ENCODE data around the gene MPRIP. TPM values are rescaled to one million over a fixed set of nuclear protein-coding genes. Genes with fewer than 3 reads are reported as not detected.

MPRIP gene
- total RNA-seq, 1 experiment from 2014 or later, result 199 TPM

DNA sequence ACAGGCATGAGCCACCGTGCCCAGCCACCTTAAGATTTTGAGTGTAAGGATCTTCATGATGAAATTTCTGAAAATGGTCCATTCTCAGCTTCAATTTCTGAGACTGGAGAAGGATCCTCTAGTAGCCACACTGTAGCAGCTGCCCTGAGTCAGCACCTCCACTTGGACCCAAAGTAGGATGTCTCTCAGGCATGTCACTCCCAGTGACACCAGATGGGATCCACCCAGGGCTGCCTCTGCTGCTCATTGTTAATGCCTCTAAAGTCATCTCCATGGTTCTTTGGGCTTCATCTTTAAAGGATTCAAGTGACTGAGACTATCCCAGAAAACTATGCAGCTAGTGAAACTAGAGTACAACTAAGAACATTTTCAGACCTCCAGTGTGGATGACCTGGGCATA, 156.0 kb downstream of the MPRIP start:
- no peaks in the 10 kb centered on the region; the same call in 1 of the 2 replicates for H3K9me3 ChIP-seq (replicated peaks)
- no peaks in the 10 kb centered on the region for H3K36me3 ChIP-seq
- H3K4me3 ChIP-seq, result no peak overlapping the region
- H3K27me3 ChIP-seq (replicated peaks), result no peaks in the 10 kb centered on the region; the same call in 1 of the 2 replicates
- no peak overlapping the region for H3K27ac ChIP-seq
- DNase-seq (ENCODE audit: low read depth in 1 of 2, low spot score in 2 of 2), result no peak
- H3K4me1 ChIP-seq (replicated peaks), result peaks cover 7% of the 10 kb centered on the region

- no peak for DNase-seq (ENCODE audit: low read depth in 1 of 2, low spot score in 2 of 2)
- no peak overlapping the region for H3K4me3 ChIP-seq
- H3K4me1 ChIP-seq (replicated peaks), result peaks cover 8% of the 10 kb centered on the region
- H3K27me3 ChIP-seq (replicated peaks), result no peaks in the 10 kb centered on the region; the same call in 1 of the 2 replicates
- H3K36me3 ChIP-seq, result no peaks in the 10 kb centered on the region
- H3K27ac ChIP-seq, result no peak overlapping the region
- no peaks in the 10 kb centered on the region; the same call in 1 of the 2 replicates for H3K9me3 ChIP-seq (replicated peaks)
Measured at GRCh38 chr17:17200311-17200710, 158.1 kb downstream of the MPRIP start.

- Histone ChIP-seq H3K27ac (no peak overlapping the region), H3K4me1 (replicated peaks) (peaks cover 13% of the 10 kb centered on the region), H3K36me3 (no peaks in the 10 kb centered on the region), H3K4me3 (no peak overlapping the region), H3K27me3 (replicated peaks) (no peaks in the 10 kb centered on the region), H3K9me3 (replicated peaks) (no peaks in the 10 kb centered on the region; the same call in 1 of the 2 replicates)
- no peak for DNase-seq (ENCODE audit: low read depth in 1 of 2, low spot score in 2 of 2)
Measured at GRCh38 chr17:17200831-17201230, 158.6 kb downstream of the MPRIP start.

DNA sequence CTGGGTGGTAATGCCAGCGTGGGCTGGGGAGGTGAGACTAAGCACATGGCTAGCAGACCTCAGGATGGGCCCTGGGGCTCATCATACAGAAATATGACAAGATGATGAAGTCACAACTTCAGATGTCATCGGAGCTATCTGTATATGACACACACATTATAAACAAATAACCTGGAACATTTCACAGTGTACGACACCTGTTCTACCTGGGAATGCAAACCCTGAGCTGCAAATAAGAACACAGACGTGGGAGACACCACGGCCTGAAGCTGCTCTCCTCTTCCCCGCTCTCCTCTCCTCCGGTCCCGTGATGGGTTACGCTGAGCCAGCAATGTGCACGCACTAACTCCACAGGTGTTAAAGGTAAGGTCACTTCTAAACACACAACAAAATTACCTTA, 159.0 kb downstream of the MPRIP start:
- Histone ChIP-seq H3K27ac (no peak overlapping the region), H3K27me3 (replicated peaks) (no peaks in the 10 kb centered on the region), H3K36me3 (no peaks in the 10 kb centered on the region), H3K9me3 (replicated peaks) (no peaks in the 10 kb centered on the region; the same call in none of the 2 replicates), H3K4me3 (no peak overlapping the region), H3K4me1 (replicated peaks) (peaks cover 17% of the 10 kb centered on the region)
- DNase-seq (ENCODE audit: low read depth in 1 of 2, low spot score in 2 of 2), result no peak

DNA sequence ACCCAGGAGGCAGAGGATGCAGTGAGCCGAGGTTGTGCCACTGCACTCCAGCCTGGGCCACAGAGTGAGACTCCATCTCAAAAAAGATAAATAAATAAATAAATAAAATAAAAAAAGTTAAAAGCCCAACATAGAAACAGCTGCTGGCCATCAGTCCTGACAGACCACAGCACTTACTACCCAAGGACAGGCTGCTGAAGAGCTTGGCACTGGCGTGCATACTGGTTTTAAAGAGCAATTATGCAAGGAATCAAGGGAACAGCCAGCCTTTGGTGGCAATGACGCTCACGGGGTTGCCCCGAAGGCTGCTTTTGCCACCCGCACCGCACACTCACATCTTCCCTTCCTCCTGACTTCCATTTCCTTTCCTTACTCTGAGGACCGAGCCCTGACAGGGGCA, 159.7 kb downstream of the MPRIP start:
- Histone ChIP-seq H3K4me1 (replicated peaks) (peaks cover 16% of the 10 kb centered on the region), H3K9me3 (replicated peaks) (no peaks in the 10 kb centered on the region; the same call in none of the 2 replicates), H3K27ac (no peak overlapping the region), H3K36me3 (no peaks in the 10 kb centered on the region), H3K27me3 (replicated peaks) (no peaks in the 10 kb centered on the region), H3K4me3 (no peak overlapping the region)
- DNase-seq (ENCODE audit: low read depth in 1 of 2, low spot score in 2 of 2), result no peak

- Histone ChIP-seq H3K9me3 (replicated peaks) (no peaks in the 10 kb centered on the region; the same call in 1 of the 2 replicates), H3K4me3 (no peak overlapping the region), H3K4me1 (replicated peaks) (peaks cover 13% of the 10 kb centered on the region), H3K27ac (no peak overlapping the region), H3K36me3 (no peaks in the 10 kb centered on the region), H3K27me3 (replicated peaks) (no peaks in the 10 kb centered on the region)
- no peak for DNase-seq (ENCODE audit: low read depth in 1 of 2, low spot score in 2 of 2)
Measured at GRCh38 chr17:17203173-17203730, 161.0 kb downstream of the MPRIP start.

- Histone ChIP-seq H3K27me3 (replicated peaks) (no peaks in the 10 kb centered on the region), H3K9me3 (replicated peaks) (no peaks in the 10 kb centered on the region; the same call in 1 of the 2 replicates), H3K4me1 (replicated peaks) (peaks cover 13% of the 10 kb centered on the region), H3K4me3 (no peak overlapping the region), H3K36me3 (no peaks in the 10 kb centered on the region), H3K27ac (no peak overlapping the region)
- no peak for DNase-seq (ENCODE audit: low read depth in 1 of 2, low spot score in 2 of 2)
Measured at GRCh38 chr17:17204041-17204591, 161.9 kb downstream of the MPRIP start.

- DNase-seq (ENCODE audit: low read depth in 1 of 2, low spot score in 2 of 2), result no peak
- Histone ChIP-seq H3K9me3 (replicated peaks) (no peaks in the 10 kb centered on the region; the same call in 1 of the 2 replicates), H3K36me3 (no peaks in the 10 kb centered on the region), H3K4me3 (no peak overlapping the region), H3K27me3 (replicated peaks) (no peaks in the 10 kb centered on the region), H3K27ac (no peak overlapping the region), H3K4me1 (replicated peaks) (peaks cover 13% of the 10 kb centered on the region)
Measured at GRCh38 chr17:17204635-17205231, 162.5 kb downstream of the MPRIP start.

DNA sequence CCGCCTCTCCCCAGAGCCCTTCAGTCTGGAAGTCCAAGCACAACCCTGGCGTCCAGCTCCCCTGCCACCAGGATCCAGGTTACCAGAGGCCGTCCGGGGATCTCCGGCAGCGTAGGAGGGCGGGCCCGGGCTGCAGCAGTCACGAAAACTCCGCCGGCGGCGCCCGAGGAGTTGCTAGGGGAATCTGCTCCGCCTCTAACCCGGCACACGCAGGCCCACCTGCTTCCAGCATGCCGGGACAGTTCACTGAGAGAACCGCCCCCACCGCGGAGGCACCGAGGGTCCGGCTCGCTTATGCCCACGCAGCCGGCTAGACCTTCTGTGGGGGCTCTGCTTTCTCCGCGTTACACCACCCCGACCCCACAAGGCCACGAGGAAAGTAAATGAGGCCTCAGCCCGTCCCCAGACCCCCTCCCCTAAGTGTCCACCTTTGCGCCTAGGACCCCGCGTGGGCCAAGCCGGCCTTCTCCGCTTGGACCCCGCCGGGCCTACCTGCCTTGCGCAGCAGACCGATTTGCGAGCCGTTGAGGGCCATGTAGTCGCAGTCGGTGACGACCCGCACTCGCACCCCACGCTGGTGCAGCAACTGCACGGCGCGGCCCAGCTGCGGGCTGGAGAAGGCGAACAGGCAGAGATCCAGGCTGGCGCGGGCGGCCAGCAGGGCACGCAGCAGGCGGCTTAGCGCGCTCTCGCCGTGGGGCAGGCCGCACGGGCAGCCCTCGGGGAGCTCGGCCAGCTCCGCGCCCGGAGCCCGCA, 163.3 kb downstream of the MPRIP start:
- H3K27ac ChIP-seq, result no peak overlapping the region
- no peak for DNase-seq (ENCODE audit: low read depth in 1 of 2, low spot score in 2 of 2)
- peak overlapping the region; percentile 37 for H3K4me3 ChIP-seq
- no peaks in the 10 kb centered on the region for H3K36me3 ChIP-seq
- H3K9me3 ChIP-seq (replicated peaks), result no peaks in the 10 kb centered on the region; the same call in 1 of the 2 replicates
- H3K4me1 ChIP-seq (replicated peaks), result peaks cover 13% of the 10 kb centered on the region
- H3K27me3 ChIP-seq (replicated peaks), result no peaks in the 10 kb centered on the region

DNA sequence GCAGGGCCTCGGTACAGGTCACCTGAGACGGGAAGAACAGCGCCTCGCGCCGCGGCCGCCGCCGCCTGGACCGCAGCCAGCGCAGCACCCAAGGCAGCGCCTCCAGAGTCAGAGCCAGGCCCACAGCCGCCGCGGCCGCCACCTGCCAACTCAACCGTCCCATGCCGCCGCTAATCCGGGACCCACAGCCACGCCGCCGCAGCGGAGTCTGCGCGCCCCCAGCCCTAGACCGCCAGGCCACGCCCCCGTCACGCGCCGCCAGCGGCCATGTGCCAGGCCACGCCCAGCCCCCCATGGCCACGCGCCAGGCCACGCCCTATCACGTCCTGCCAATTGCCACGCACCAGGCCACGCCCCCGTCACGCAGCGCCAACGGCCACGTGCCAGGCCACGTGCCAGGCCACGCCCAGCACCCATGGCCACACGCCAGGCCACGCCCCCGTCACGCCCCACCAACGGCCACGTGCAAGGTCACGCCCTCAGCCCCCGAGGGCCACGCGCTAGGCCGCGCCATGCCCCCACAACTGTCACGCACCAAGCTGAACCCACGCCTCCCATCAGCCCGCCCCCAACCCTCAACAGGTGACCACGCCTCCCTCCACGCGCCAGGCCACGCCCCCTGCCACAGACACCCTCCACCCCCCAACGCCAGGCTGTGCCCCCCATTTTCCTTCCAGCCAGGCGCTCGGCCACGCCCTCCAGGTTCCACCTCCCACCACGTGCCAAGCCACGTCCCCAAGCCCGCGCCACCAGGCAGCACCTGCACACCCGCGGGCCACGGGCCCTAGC, 164.1 kb downstream of the MPRIP start, which contains the start of gene PLD6:
TSS of gene PLD6 (minus strand) at position 210 of the 789 bp plus-strand sequence. CDS start at position 163, 47 bp downstream.
- H3K27me3 ChIP-seq (replicated peaks), result no peaks in the 10 kb centered on the region
- H3K27ac ChIP-seq, result no peak within 1 kb of the TSS
- no peaks in the 10 kb centered on the region; the same call in 1 of the 2 replicates for H3K9me3 ChIP-seq (replicated peaks)
- peak; percentile 44 to 76 for DNase-seq (ENCODE audit: low read depth in 1 of 2, low spot score in 2 of 2)
- peaks cover 13% of the 10 kb centered on the region for H3K4me1 ChIP-seq (replicated peaks)
- H3K4me3 ChIP-seq, result peak within 1 kb of the TSS; percentile 37
- peaks cover 1% of the 10 kb centered on the region; the same call in 1 of the 2 replicates for H3K36me3 ChIP-seq

DNA sequence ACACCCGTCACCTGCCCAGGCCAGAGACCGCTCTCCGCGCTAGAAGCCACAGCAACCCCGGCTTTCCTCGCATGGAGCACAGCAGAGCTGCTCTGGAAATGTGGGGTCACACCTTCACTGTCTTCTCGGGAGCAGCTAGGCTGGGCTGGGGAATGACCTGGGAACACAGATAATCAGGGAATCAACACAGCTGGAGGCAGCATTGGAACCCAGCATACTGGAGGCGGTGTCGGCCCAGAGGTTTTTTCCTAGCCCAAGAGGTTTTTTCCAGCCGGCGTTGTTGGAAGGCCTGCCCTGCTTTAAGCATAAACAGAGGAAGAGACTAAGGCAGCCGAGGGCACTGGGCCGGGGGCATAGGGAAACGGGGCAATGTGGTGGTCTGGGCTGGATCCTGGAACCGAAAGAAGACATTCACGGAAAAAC, 164.7 kb downstream of the MPRIP start:
- peaks cover 13% of the 10 kb centered on the region for H3K4me1 ChIP-seq (replicated peaks)
- H3K9me3 ChIP-seq (replicated peaks), result no peaks in the 10 kb centered on the region; the same call in 1 of the 2 replicates
- H3K4me3 ChIP-seq, result no peak overlapping the region
- no peaks in the 10 kb centered on the region for H3K27me3 ChIP-seq (replicated peaks)
- peaks cover 7% of the 10 kb centered on the region; the same call in 1 of the 2 replicates for H3K36me3 ChIP-seq
- H3K27ac ChIP-seq, result no peak overlapping the region
- DNase-seq (ENCODE audit: low read depth in 1 of 2, low spot score in 2 of 2), result no peak

DNA sequence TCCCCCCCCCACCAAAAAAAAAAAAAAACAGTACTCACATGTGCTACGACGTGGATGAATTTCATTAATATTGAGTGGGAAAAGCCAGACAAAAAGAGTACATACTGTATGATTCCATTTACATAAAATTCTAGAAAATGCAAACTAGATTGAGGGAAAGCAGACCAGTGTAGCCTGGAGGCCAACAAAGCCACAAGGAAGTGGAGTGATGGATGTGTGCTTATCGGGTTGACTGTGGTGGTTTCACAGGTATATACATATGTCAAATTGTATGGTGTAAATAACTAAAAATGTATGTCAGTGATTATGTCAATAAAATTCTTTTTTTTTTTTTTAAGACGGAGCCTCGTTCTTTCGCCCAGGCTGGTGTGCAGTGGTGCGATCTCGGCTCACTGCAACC, 165.7 kb downstream of the MPRIP start:
- Histone ChIP-seq H3K9me3 (replicated peaks) (no peaks in the 10 kb centered on the region; the same call in 1 of the 2 replicates), H3K36me3 (peaks cover 15% of the 10 kb centered on the region), H3K4me1 (replicated peaks) (peaks cover 13% of the 10 kb centered on the region), H3K27me3 (replicated peaks) (no peaks in the 10 kb centered on the region), H3K4me3 (no peak overlapping the region), H3K27ac (no peak overlapping the region)
- no peak for DNase-seq (ENCODE audit: low read depth in 1 of 2, low spot score in 2 of 2)

- H3K4me1 ChIP-seq (replicated peaks), result no peaks in the 10 kb centered on the region
- no peaks in the 10 kb centered on the region for H3K27me3 ChIP-seq (replicated peaks)
- DNase-seq (ENCODE audit: low read depth in 1 of 2, low spot score in 2 of 2), result no peak
- H3K4me3 ChIP-seq, result no peak overlapping the region
- H3K36me3 ChIP-seq, result peaks cover 65% of the 10 kb centered on the region
- no peaks in the 10 kb centered on the region for H3K9me3 ChIP-seq (replicated peaks)
- H3K27ac ChIP-seq, result no peak overlapping the region
Measured at GRCh38 chr17:17213775-17214174, 171.5 kb downstream of the MPRIP start.

Measured in SJSA1 (cell line).